Fibroblast of the aortic adventitia (primary cell): Measurements from ENCODE around the gene SMIM45.

ENCODE experiments used
- DNase-seq: peaks from one replicate; pipeline ENCODE4 v3.0.0-alpha.2; 2010; ENCODE audit warnings: low read depth
- H3K4me3 ChIP-seq: 2 replicates; pipeline ENCODE4 v1.5.1; 2011; ENCODE audit warnings: low read depth, mild to moderate bottlenecking, control low read depth, low read length, moderate library complexity
- CTCF ChIP-seq: IDR thresholded peaks from 2 replicates; pipeline ENCODE4 v1.5.1; 2011; ENCODE audit warnings: mild to moderate bottlenecking, low read length, control low read depth, inconsistent platforms; ENCODE audit not compliant: insufficient read depth

SMIM45 gene

GRCh38 chr22:41982865-41983264 is 30.9 kb downstream of the SMIM45 start:
- DNase-seq = no peak
- no peak overlapping the region for H3K4me3 ChIP-seq
- no peak for TF ChIP-seq CTCF

- no peak for TF ChIP-seq CTCF
- no peak overlapping the region for H3K4me3 ChIP-seq
- DNase-seq = peak; percentile 70
Measured at GRCh38 chr22:41983513-41984405, 31.8 kb downstream of the SMIM45 start.

GRCh38 chr22:41987276-41987675 is 35.3 kb downstream of the SMIM45 start:
- no peak for DNase-seq
- H3K4me3 ChIP-seq = no peak overlapping the region
- TF ChIP-seq CTCF = no peak

- DNase-seq = no peak
- no peak for TF ChIP-seq CTCF
- H3K4me3 ChIP-seq = no peak overlapping the region
Measured at GRCh38 chr22:41989246-41989645, 37.3 kb downstream of the SMIM45 start.

GRCh38 chr22:41991111-41991510 is 39.2 kb downstream of the SMIM45 start:
- no peak overlapping the region for H3K4me3 ChIP-seq
- no peak for DNase-seq
- TF ChIP-seq CTCF = no peak

GRCh38 chr22:41992496-41992895 is 40.5 kb downstream of the SMIM45 start:
- TF ChIP-seq CTCF = no peak
- no peak for DNase-seq
- no peak overlapping the region for H3K4me3 ChIP-seq
